ENCODE data around the gene ABHD16B.
A peak's percentile ranks its signal among the peaks of the same experiment; 100 is the strongest.

The ABHD16B gene

DNA sequence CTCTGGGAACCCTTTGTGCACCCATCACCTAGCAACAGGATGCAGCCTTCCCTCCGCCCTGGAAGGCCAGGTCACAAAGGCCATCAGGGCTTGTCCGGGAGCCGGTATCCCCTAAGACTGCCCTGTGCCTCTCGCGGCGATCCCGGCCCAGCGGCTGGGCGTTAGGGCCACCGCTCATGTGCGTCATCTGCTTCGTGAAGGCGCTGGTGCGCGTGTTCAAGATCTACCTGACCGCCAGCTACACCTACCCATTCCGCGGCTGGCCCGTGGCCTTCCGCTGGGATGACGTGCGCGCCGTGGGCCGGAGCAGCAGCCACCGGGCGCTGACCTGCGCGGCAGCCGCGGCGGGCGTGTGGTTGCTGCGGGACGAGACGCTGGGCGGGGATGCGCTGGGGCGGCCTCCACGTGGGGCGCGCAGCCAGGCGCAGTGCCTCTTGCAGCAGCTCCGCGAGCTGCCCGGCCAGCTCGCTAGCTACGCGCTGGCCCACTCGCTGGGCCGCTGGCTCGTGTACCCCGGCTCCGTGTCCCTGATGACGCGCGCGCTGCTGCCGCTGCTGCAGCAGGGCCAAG, at the start of gene ABHD16B:
ABHD16B (plus strand) TSS at position 134 of the 570 bp plus-strand sequence; CDS start at position 177, 43 bp downstream.
- DNase-seq (ENCODE audit: low read depth in 3 of 3), result no peak

DNA sequence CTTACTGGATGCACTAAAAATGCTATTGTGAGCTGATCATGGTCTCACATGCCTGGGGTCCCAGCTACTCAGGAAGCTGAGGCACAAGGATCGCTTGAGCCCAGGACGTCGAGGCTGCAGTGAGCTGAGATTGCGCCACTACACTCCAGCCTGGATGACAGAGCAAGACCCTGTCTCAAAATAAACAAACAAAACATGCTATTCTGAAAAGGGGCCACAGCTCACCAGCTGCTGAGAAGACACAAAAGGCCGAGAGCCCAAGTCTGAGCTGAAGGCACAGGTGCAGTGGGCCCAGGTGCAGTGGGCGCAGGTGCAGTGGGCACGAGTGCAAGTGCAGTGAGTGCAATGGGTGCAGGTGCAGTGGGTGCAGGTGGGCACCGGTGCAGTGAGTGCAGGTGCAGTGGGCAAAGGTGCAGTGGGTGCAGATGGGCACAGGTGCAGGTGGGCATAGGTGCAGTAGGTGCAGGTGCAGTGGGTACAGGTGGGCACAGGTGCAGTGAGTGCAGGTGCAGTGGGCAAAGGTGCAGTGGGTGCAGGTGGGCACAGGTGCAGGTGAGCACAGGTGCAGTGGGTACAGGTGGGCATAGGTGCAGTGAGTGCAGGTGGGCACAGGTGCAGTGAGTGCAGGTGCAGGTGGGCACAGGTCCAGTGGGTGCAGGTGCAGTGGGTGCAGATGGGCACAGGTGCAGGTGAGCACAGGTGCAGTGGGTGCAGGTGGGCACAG, 46.2 kb upstream of the ABHD16B start:
- no peak for DNase-seq (ENCODE audit: low read depth in 3 of 3)

DNA sequence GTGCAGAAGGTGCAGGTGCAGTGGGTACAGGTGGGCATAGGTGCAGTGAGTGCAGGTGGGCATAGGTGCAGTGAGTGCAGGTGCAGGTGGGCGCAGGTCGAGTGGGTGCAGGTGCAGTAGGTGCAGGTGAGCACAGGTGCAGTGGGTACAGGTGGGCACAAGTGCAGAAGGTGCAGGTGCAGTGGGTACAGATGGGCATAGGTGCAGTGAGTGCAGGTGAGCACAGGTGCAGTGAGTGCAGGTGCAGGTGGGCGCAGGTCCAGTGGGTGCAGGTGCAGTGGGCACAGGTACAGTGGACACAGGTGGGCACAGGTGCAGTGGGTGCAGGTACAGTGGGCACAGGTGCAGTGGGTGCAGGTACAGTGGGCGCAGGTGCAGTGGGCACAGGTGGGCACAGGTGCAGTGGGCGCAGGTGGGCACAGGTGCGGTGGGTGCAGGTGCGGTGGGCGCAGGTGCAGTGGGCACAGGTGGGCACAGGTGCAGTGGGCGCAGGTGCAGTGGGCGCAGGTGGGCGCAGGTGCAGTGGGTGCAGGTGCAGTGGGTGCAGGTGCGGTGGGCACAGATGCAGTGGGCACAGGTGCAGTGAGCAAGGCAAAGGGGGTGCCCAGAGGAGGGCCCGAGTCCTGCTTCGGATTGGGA, 45.6 kb upstream of the ABHD16B start:
- no peak for DNase-seq (ENCODE audit: low read depth in 3 of 3)

DNA sequence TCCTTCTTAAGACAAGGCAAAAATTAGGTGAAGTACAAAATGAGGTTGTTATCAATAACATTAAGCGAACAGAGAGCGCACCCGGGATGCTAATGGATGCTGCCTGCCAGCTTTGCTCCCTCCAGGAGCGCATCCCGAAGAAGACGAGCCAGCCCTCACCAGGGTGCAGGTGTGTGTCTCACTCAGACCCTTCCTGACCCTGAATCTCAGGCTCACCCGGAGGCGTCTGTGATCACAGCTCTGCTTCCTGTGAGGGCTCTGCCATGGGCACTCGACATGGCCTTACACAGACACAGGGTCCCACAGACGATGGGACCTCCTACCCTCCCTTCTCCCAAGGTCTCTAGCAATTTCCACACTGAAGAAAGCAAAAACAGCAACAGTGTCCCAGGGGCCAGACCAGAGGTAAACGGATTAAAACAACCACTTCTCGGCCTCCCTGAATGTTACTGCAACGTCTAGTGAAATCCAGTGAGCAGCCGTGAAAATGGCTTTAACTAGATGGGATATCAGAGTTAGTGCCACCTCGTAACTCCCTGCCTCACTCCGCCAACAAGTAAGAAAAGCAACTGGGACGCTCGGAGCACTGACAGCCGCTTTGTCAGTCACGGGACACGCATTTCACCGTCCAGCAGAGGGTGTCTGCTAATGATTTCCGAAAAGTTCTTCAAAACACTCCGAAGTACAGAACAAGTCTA, 41.9 kb upstream of the ABHD16B start:
- no peak for DNase-seq (ENCODE audit: low read depth in 3 of 3)

DNA sequence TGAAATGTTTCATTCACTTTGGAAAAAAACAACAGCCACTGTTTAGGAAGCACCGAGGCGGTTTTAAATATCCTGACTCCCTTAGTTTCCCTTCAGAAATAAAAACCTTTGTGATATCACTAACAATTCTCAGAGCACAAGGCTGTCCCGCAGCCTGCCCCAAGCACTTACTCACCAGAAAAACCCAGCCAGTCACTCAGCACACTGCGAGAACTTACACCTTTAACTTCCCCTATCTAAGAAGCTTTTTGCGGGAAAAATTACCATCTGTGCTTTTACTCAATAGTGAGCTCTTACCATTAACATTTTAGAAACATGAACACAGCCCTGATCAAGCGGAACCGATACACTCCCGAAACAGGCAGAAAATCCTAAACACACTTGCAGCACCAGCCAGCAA, 39.5 kb upstream of the ABHD16B start:
- DNase-seq (ENCODE audit: low read depth in 3 of 3), result no peak

- DNase-seq (ENCODE audit: low read depth in 3 of 3), result no peak
Observed at GRCh38 chr20:63822276-63822696, 39.0 kb upstream of the ABHD16B start.

- DNase-seq (ENCODE audit: low read depth in 3 of 3), result no peak
Observed at GRCh38 chr20:63823691-63824311, 37.5 kb upstream of the ABHD16B start.

- DNase-seq (ENCODE audit: low read depth in 3 of 3), result no peak
Observed at GRCh38 chr20:63825331-63826118, 35.8 kb upstream of the ABHD16B start.

DNA sequence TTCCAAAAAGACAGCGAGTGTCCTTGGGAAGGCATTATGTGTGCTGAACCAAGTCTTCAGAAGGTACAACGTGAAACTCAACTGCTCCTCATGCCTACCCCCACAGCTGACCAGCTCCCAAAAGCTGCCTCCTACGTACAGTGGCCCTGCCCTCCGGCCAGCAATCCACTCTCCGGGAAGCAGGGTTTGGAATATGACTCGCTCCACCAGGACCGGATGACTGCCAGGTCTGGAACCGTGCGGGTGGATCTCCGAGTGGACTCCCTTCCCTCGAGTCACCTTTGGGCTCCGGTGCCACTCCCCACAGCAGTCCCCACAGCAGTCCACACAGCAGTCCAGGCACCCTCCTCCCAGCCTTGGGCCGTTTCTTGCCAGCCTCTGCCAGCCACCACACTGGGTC, 34.5 kb upstream of the ABHD16B start:
- DNase-seq (ENCODE audit: low read depth in 3 of 3), result no peak

- no peak for DNase-seq (ENCODE audit: low read depth in 3 of 3)
Observed at GRCh38 chr20:63828124-63828523, 33.2 kb upstream of the ABHD16B start.

- DNase-seq (ENCODE audit: low read depth in 3 of 3), result no peak
Observed at GRCh38 chr20:63828545-63828944, 32.8 kb upstream of the ABHD16B start.

- no peak for DNase-seq (ENCODE audit: low read depth in 3 of 3)
Observed at GRCh38 chr20:63828951-63829350, 32.3 kb upstream of the ABHD16B start.

DNA sequence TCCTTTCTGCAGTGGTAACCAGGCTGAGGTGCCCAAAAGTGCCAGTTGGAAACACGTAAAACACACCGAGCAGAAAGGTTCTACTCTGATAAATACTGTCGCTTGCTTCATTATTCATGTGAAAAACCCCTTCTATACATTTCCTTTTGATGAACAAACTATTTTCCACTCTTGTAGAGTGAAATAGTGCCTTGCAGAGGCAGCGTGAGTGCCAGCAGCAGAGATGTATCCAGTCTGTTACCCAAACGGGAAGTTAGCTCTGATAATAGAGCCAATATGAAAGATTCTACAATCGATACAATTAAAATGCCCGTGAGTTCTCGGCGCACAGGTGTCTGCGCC, 31.7 kb upstream of the ABHD16B start:
- DNase-seq (ENCODE audit: low read depth in 3 of 3), result no peak

DNA sequence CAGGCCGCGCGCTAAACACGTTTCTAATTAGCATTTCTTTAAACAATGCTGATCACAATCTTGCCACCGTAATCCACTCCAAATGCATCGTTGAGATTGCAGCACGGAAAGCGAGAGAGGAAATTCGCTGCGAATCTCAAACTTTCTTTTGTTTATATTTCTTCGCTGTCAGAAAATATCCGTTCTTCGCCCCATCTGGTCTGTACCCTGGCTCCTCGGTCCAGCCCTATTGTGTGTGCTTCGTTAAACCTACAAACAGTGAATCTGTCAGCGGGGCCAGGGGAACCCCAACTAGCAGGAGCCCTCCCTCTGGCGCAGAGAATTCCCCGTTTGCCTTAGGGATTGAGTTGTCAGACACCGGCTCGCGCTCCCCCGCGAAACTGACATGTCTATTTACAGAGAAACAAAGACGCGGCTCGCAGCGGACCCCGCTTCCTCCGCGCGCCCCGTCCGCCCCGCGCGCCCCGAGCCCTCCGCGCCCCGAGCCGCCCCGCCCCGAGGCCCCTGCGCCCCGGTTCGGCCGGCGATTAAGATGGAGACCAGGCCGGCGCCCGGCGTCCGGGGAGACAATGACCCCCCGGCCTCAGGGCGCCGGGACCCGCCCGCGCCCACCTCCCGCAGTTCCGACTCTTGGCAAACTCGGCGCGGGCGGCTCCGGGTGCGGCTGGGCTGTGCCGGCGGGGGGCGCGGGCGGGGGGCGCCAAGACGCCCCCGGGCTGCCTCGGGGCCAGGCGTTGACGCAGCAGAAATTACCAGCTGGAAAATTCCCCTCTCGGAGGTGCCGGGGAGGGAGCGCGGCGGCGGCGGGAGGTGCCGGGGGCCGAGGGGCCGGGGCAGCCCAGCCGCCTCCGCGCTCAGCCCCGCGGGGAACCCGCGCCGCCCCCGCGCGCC, 31.1 kb upstream of the ABHD16B start:
- no peak for DNase-seq (ENCODE audit: low read depth in 3 of 3)

GRCh38 chr20:63830841-63831588, 30.3 kb upstream of the ABHD16B start, which contains the start of gene ZBTB46:
Gene ZBTB46, minus strand, starts transcription at chr20:63831264. Its CDS starts 40,507 bp downstream, at chr20:63790757.
- peak in 1 of 3 experiments; percentile 28 for DNase-seq (ENCODE audit: low read depth in 3 of 3)

DNA sequence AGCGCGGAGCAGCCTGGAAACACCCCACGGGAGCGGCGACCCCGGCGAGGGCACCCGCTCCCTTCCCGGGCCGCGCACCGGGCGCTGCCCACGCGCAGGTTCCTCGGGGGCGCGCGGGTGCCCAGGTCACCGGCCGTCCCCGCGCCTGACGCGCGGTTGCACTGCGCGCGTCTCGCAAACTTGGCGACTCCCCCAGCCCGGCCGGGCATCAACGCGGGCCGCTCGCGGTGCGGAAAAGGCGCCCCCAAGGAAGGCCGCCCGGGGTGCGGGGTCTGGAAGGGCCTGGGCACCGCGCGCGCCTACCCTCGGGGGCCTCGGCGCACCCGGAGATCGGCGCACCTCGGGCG, 29.7 kb upstream of the ABHD16B start:
- no peak for DNase-seq (ENCODE audit: low read depth in 3 of 3)

- DNase-seq (ENCODE audit: low read depth in 3 of 3), result no peak
Observed at GRCh38 chr20:63831993-63832686, 29.2 kb upstream of the ABHD16B start.

DNA sequence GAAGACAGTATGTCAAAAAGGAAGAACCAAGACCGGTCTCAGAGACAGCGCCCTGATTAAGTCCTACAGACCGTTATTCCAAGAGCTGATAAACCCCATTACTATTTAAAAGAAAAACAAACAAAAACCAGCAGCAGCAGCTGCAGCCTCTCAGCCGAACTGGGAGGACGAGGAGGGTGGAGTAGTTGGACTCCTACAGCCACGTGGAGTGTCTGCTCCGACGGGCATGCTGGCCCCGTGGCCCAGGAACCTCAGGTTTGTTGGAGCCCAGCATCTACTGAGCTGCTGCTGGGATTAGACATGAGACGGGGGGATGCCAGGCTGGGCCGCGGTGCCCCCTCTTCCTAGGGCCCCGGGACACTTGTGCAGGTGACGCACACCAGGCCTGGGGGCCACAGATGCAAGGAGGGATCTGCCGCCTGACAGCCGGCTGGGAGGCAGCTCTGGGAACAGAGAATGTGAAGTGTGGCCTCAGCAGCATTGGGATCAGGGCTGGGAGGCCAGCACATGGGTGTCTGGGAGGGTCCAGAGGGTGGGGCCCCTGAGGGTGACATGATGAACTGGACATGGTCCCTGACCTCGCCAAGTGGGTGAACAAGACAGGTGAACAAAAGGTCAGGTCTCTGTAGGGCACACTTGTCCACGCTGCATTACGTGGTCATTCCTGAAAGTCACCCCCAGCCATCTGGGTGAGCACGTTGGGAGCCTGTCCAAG, 27.4 kb upstream of the ABHD16B start:
- no peak for DNase-seq (ENCODE audit: low read depth in 3 of 3)
